OCI-LY3 (cell line): Measurements from ENCODE around the gene SLC35F3.

Experiments used
- CTCF ChIP-seq: fragments of 200-600, 300-600 bp; sonication (generic); IDR thresholded peaks from 2 replicates; pipeline ENCODE4 v1.5.1; 2014; ENCODE audit warnings: antibody characterized with exemption, low read length, low read depth
- EZH2phosphoT487 ChIP-seq: fragments of 200-600 bp; shearing (Covaris generic); IDR thresholded peaks from 2 replicates; pipeline ENCODE4 v1.6.1; 2018; ENCODE audit warnings: antibody characterized with exemption, mixed run types, low read depth

DNA sequence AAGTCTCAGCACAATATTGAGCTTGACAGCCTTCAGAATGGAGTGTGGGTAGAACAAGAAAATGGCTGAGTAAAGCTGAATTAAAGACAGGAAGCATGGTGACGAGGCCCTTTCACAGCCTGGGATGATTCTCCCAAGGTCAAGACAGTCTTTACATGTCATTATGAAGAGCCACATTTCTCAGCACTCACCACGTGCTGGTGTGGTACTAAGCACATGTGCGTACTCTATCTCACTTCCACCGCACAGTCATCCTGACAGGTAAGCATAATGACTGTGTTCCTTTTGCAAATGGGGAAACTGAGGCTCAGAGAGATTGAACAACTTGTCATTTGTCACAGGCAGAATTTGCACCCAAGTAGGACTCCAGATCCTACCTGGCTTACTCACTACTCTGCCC is 376.0 kb downstream of the SLC35F3 start:
- TF ChIP-seq CTCF = no peak
- TF ChIP-seq EZH2phosphoT487 = no peak
